ENCODE data around the gene ARMC6. TPM values are rescaled to one million over a fixed set of nuclear protein-coding genes. Genes with fewer than 3 reads are reported as not detected.

The ARMC6 gene
- total RNA-seq, 1 donor from 2014 or later = 48.1 TPM

GRCh38 chr19:19071897-19072296 lies 38.5 kb downstream of the ARMC6 start:
- DNase-seq (ENCODE audit: low read depth) = no peak
- no peak overlapping the region for H3K4me3 ChIP-seq (ENCODE audit: low read depth, low read length)
- no peak for TF ChIP-seq CTCF (conservative IDR thresholded peaks at IDR 0.05; ENCODE audit: low read depth, low read length)

- no peak for TF ChIP-seq CTCF (conservative IDR thresholded peaks at IDR 0.05; ENCODE audit: low read depth, low read length)
- DNase-seq (ENCODE audit: low read depth) = no peak
These were observed 40.9 kb downstream of the ARMC6 start for GRCh38 chr19:19074196-19074882.

GRCh38 chr19:19075126-19075525 lies 41.7 kb downstream of the ARMC6 start:
- no peak for TF ChIP-seq CTCF (conservative IDR thresholded peaks at IDR 0.05; ENCODE audit: low read depth, low read length)
- H3K4me3 ChIP-seq (ENCODE audit: low read depth, low read length) = no peak overlapping the region
- no peak for DNase-seq (ENCODE audit: low read depth)

More at GRCh38 chr19:19074196-19074882, 40.9 kb downstream of the ARMC6 start:
- no peak overlapping the region for H3K4me3 ChIP-seq (ENCODE audit: low read depth, low read length)

- no peak for TF ChIP-seq CTCF (conservative IDR thresholded peaks at IDR 0.05; ENCODE audit: low read depth, low read length)
- DNase-seq (ENCODE audit: low read depth) = no peak
- no peak overlapping the region for H3K4me3 ChIP-seq (ENCODE audit: low read depth, low read length)
These were observed 43.1 kb downstream of the ARMC6 start for GRCh38 chr19:19076476-19076875.

- no peak for TF ChIP-seq CTCF (conservative IDR thresholded peaks at IDR 0.05; ENCODE audit: low read depth, low read length)
- DNase-seq (ENCODE audit: low read depth) = no peak
- H3K4me3 ChIP-seq (ENCODE audit: low read depth, low read length) = no peak overlapping the region
These were observed 43.7 kb downstream of the ARMC6 start for GRCh38 chr19:19077103-19077502.

- DNase-seq (ENCODE audit: low read depth) = no peak
- no peak overlapping the region for H3K4me3 ChIP-seq (ENCODE audit: low read depth, low read length)
- TF ChIP-seq CTCF (conservative IDR thresholded peaks at IDR 0.05; ENCODE audit: low read depth, low read length) = no peak
These were observed 45.4 kb downstream of the ARMC6 start for GRCh38 chr19:19078801-19079200.

GRCh38 chr19:19079571-19079970 lies 46.2 kb downstream of the ARMC6 start:
- no peak overlapping the region for H3K4me3 ChIP-seq (ENCODE audit: low read depth, low read length)
- DNase-seq (ENCODE audit: low read depth) = no peak
- no peak for TF ChIP-seq CTCF (conservative IDR thresholded peaks at IDR 0.05; ENCODE audit: low read depth, low read length)

Data from epithelial cell of proximal tubule (primary cell).